AG09319 (cell line): ENCODE measurements around the gene CCDC81.
A peak's percentile ranks its signal among the peaks of the same experiment; 100 is the strongest.

ENCODE experiments used
- DNase-seq: peaks from one replicate; pipeline ENCODE4 v3.0.0-alpha.2; 2010; ENCODE audit warnings: low read depth; ENCODE audit errors: extremely low read depth
- CTCF ChIP-seq: IDR thresholded peaks from 2 replicates; pipeline ENCODE4 v1.5.1; 2011; ENCODE audit warnings: low read depth, mild to moderate bottlenecking, inconsistent platforms, low read length, moderate library complexity

Gene CCDC81

DNA sequence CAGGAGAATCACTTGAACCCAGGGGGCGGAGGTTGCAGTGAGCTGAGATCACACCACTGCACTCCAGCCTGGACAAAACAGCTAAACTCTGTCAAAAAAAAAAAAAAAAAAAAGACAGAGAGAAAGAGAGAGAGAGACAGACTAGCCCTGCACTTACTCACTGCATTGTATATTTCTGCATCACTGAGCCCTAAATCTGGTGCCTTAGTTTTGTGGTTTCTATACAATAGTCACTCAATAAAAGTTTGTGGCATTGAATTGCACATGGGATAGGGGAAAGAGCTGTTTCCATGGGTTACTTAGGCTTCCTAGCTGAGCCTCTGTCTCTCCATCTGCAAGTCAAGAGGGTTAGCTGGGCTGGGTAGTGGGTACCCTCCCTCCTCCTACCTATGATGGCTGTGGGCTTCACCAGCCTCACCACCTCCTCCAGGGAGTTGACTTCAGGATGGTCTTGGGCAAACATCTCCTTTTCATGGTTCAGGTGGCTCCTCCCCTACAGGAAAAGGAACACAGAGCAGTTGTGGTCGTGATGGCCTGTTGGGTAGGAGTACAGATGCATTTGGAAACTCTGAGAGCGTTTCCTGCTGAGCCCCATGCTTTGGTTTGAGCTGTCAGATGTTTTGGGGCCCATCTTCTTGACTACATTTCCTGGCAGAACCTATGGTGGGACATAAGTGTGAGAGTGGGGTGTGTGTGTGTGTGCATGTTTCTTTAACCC is 73.2 kb downstream of the CCDC81 start:
- no peak for TF ChIP-seq CTCF

DNA sequence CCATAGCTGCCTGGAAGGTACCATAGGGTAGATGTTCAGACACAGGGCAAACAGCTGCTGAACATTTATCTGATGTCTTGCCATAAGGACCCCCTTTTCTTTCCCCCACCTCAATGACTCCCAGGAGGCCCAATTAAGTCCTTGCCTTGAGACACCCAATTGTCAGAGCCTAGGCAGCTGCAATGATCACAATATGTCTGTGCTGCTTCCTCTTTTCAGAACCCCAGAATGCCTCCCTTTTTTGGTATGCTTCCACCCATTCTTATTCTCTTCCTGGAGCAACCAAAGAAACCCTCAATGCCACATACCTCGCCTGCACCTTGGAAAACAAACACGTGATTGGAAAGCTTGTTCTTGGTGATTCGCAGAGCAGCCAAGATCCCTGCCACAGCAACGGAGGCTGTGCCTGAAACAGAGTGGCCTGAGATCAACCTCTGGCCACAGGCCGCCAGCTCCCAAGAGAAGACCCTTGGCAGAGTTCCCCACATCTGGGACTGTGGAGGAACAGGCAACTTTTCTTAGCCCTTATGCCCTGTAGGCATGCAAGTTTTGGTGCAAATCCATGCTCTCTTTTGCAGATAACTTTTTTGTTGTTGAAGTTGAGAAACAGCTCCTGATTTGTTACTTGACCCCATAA is 75.4 kb downstream of the CCDC81 start:
- no peak for TF ChIP-seq CTCF
- no peak for DNase-seq

More for the DNA sequence above, 73.2 kb downstream of the CCDC81 start:
- DNase-seq: no peak

DNA sequence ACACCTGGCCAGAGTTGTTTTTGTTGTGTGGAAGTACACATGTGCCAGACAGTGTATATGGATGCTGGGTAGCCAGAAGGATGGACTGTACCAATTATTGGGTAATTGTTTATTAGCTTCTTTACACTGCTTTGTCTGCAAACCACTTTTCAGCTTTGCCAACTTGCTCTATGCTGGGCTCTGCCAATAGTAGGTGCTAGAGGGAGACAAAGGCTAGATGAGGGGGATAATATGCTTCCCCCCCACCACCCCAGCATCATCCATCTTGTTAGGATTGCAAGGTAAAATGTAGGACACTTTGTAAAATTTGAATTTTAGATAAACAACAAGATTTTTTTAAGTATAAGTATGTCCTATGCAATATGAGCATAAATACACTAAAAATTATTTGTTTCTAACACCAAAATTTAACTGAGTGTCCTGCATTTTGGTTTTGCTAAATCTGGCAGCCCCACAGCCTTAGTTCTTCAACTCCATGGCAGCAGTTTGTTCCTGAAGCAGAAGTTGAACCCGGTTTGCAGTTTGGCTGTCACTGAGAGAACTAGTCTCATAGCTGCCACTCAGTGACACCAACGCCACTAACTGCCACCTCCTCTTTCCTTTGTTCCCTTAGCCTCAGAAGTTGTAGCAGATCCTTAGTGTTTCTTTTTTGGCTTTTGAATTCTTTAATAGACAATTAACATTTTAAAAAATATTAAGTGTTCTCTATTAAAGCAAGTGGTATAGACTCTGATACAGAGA is 78.8 kb downstream of the CCDC81 start:
- DNase-seq: no peak
- no peak for TF ChIP-seq CTCF

DNA sequence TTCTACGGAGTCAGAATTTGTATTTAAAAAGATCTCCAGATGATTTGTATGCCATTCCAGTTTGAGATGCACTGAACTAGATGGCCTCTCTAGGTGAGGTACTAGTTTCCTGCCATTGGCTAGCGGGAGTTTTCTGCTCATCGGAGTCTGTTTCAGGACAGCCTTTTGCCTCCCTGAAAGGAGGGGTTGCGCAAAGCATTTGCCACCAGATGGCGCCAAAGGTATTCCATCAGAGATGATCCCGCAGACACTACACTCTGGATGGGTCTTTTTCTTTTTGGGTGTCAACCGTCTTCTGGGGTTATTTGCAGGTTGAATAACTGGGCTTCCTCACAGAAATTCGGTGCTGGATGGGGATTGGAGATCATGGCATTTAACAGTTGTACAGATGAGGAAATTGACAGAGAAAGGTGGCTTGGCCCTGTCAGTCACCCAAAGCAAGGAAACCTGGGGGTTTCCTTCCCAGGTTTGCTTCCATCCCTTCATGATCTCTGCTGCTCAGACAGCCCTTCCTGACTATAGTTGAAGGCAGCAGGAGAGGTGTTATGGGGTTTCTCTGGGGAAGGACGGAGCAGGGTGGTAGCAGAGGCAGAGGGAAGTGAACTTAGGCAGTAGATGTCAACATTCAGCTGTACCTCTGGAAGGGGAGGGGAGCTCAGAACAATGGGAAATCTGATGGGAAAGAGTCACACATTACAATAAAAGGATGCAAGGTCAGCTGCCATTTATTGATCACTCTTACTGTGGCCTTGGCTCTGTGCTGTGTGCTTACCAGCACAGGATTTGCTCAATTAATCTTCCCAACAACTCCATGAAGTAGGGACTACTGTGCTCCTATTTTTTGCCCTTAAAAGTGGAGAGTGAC is 81.6 kb downstream of the CCDC81 start:
- peak; percentile 49 for DNase-seq
- TF ChIP-seq CTCF: peak; percentile 93

DNA sequence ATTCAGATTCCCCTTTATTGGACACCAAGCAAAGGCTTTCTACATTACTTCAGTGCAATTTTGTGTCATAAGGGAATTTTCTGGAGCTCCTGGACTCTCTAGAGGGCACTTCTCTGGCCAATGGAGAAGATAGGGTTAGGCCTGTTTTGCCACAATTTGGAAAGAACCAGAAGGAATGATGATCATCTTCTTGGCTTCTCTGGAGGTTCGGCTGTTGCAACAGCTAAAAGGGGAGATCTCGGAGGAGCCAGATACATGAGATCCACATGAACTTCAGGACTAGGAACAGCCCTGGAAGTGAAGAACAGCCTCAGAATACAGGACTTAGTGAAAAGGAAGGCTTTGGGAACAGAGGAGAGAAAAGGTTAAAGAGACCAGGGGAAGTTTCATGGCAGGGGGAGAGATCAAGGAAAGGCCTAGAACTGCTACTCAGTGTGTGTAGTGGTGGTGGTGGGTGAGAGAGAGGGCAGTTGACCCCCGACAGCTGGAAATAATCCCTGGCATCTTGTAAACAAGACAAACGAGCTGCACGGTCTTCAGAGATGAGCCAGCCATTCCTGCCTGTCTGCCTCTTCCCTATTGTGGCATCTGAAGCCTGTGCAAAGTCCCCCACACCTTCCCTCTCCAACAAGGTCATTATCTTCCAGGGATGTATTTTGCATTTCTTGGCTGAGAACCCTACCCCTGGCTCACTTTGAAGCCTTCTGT is 83.8 kb downstream of the CCDC81 start:
- TF ChIP-seq CTCF: no peak
- DNase-seq: no peak

DNA sequence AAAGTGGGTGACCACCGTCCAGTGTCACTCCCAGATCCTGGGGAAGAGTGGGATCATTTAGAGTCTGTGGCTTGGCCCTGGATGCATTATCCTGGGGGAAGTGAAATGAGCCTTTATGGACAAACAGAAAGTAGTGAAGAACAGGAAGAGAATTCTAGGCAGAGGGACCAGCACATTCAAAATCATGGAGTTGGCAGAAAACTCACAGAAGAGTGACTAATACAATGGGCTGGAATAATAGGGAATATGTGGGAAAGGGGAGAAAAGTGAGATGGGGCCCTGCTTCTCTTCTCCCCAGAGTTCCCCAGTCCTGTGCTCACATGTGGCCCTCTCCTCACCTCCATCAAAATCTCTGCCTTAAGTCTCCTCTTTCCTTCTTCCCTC is 84.3 kb downstream of the CCDC81 start:
- DNase-seq: no peak
- no peak for TF ChIP-seq CTCF
